Measurements from ENCODE around the gene N4BP2L2.

GRCh38 chr13:32582281-32582680 is 43.7 kb upstream of the N4BP2L2 start:
- TF ChIP-seq, protein P1, sequence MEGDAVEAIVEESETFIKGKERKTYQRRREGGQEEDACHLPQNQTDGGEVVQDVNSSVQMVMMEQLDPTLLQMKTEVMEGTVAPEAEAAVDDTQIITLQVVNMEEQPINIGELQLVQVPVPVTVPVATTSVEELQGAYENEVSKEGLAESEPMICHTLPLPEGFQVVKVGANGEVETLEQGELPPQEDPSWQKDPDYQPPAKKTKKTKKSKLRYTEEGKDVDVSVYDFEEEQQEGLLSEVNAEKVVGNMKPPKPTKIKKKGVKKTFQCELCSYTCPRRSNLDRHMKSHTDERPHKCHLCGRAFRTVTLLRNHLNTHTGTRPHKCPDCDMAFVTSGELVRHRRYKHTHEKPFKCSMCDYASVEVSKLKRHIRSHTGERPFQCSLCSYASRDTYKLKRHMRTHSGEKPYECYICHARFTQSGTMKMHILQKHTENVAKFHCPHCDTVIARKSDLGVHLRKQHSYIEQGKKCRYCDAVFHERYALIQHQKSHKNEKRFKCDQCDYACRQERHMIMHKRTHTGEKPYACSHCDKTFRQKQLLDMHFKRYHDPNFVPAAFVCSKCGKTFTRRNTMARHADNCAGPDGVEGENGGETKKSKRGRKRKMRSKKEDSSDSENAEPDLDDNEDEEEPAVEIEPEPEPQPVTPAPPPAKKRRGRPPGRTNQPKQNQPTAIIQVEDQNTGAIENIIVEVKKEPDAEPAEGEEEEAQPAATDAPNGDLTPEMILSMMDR (IDR thresholded peaks at IDR 0.05): no peak
- TF ChIP-seq POLR2A (IDR thresholded peaks at IDR 0.05) (no peak), POLR2AphosphoS5 (IDR thresholded peaks at IDR 0.05) (no peak)
